Sigmoid colon (tissue), 7 donors: ENCODE data around the gene PTPN11. TPM values are rescaled to one million over a fixed set of nuclear protein-coding genes. Genes with fewer than 3 reads are reported as not detected.

Experiments used
- DNase-seq: peaks from one replicate; pipeline ENCODE4 v3.0.0-alpha.2; 2019
- H3K27ac ChIP-seq, 4 donors: fragments of 200-600 bp; sonication (generic); one replicate each; pipeline ENCODE4 v1.5.1; 2016 to 2019; ENCODE audit warnings: mild to moderate bottlenecking in 1 of 4
- H3K27me3 ChIP-seq, 3 donors: fragments of 200-600 bp; sonication (generic); one replicate each; pipeline ENCODE4 v1.5.1; 2019; ENCODE audit warnings: mild to moderate bottlenecking in 1 of 3
- H3K36me3 ChIP-seq, 4 donors: fragments of 200-600 bp; sonication (generic); one replicate each; pipeline ENCODE4 v1.5.1; 2016 to 2019
- H3K4me1 ChIP-seq, 4 donors: fragments of 200-600 bp; sonication (generic); one replicate each; pipeline ENCODE4 v1.5.1; 2017 to 2019
- H3K4me3 ChIP-seq, 4 donors: fragments of 200-600 bp; sonication (generic); one replicate each; pipeline ENCODE4 v1.5.1; 2017 to 2019; ENCODE audit warnings: mild to moderate bottlenecking in 2 of 4, moderate library complexity in 1 of 4
- H3K9me3 ChIP-seq, 4 donors: fragments of 200-600 bp in 3 of 4; sonication (generic) in 3 of 4; one replicate each; pipeline versions ENCODE4 v1.5.1 to v1.6.1; 2013 to 2019
- EP300 ChIP-seq, 4 donors: sonication (generic); formaldehyde crosslinking; IDR thresholded peaks; one replicate each; pipeline ENCODE4 v1.6.1; 2017; ENCODE audit warnings: antibody characterized with exemption in 4 of 4
- POLR2A ChIP-seq, 2 donors: fragments of 450-650 bp; IDR thresholded peaks; one replicate each; pipeline ENCODE4 v1.6.1; 2016; ENCODE audit warnings: antibody characterized with exemption in 2 of 2, mild to moderate bottlenecking in 2 of 2, moderate library complexity in 2 of 2
- POLR2AphosphoS5 ChIP-seq, 4 donors: sonication (generic); formaldehyde crosslinking; IDR thresholded peaks; one replicate each; pipeline ENCODE4 v1.6.1; 2017; ENCODE audit warnings: antibody characterized with exemption in 4 of 4
- WGBS, 2 donors: extraction: QIAGEN DNeasy Blood & Tissue Kit; methylation state at CpG; one replicate each; pipeline ENCODE4 v1.1.7; 2013; 5-methylcytosine and 5-hydroxymethylcytosine counted together
- intact Hi-C: fragments of 100-400 bp; cut with DNase I; formaldehyde crosslinking; loops from one replicate; pipeline ENCODE4 v1.15.1; 2023
- polyA plus RNA-seq, 3 donors: library from polyadenylated mRNA; stranded (reverse); fragments of 200-250 nt; gene quantifications; one replicate each; pipeline ENCODE4 v1.2.3, GENCODE V29; 2013
- total RNA-seq, 4 donors: library from RNA; depleted of rRNA; stranded (reverse); fragments of >200 nt; gene quantifications; one replicate each; pipeline ENCODE4 v1.1.0, GENCODE V29; 2016
- TF ChIP-seq, protein P1 (sequence below), 4 experiments: fragments of 450-650 bp in 3 of 4; fragments of 200-600 bp in 1 of 4; IDR thresholded peaks; one replicate each; pipeline ENCODE4 v1.5.1; 2016 to 2019; ENCODE audit warnings: antibody characterized with exemption in 4 of 4, mild to moderate bottlenecking in 3 of 4, moderate library complexity in 2 of 4
- donor health status: healthy with polysubstance abuse.
- donor health status: Bipolar disorder and iron deficiency.
- donor health status: healthy.

The PTPN11 gene
- total and polyA plus RNA-seq, 7 donors, result 30.3 to 111 (median 81.6) TPM

DNA sequence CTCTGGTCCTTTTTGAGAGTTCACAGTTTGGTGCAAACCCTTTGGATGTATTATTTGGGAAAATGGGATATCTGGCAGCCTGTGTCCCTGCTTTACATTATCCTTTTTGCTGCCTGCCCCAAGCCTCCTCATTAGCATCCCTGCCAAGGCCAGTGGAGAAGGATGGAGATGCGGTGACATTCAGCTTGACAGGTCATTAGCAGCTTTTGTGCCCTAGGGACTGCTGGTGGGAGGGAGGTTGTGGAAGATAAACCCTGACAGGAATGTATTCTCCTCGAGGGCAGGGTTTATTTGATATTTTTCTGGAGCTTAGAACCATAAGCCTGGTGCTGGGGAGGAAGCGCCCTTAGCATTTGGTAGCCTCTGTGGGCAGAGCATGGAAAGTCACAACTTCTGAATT, 49.3 kb downstream of the PTPN11 start:
- no peak overlapping the region for H3K27ac ChIP-seq
- peaks cover 0 to 10% (median 4%) of the 10 kb centered on the region in 4 donors for H3K36me3 ChIP-seq
- intact Hi-C loops, result no loop called here
- TF ChIP-seq POLR2AphosphoS5 (IDR thresholded peaks at IDR 0.05), result no peak
- no peak for TF ChIP-seq POLR2A (IDR thresholded peaks at IDR 0.05)
- no peak for TF ChIP-seq EP300 (IDR thresholded peaks at IDR 0.05)
- TF ChIP-seq, protein P1, sequence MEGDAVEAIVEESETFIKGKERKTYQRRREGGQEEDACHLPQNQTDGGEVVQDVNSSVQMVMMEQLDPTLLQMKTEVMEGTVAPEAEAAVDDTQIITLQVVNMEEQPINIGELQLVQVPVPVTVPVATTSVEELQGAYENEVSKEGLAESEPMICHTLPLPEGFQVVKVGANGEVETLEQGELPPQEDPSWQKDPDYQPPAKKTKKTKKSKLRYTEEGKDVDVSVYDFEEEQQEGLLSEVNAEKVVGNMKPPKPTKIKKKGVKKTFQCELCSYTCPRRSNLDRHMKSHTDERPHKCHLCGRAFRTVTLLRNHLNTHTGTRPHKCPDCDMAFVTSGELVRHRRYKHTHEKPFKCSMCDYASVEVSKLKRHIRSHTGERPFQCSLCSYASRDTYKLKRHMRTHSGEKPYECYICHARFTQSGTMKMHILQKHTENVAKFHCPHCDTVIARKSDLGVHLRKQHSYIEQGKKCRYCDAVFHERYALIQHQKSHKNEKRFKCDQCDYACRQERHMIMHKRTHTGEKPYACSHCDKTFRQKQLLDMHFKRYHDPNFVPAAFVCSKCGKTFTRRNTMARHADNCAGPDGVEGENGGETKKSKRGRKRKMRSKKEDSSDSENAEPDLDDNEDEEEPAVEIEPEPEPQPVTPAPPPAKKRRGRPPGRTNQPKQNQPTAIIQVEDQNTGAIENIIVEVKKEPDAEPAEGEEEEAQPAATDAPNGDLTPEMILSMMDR (IDR thresholded peaks at IDR 0.05), result no peak
- WGBS, 2 donors, result 93 to 95% methylated on average over 3 of the region's 3 CpGs
- peaks cover 0 to 11% (median 0%) of the 10 kb centered on the region in 4 donors for H3K4me1 ChIP-seq
- no peaks in the 10 kb centered on the region for H3K27me3 ChIP-seq
- no peak overlapping the region for H3K4me3 ChIP-seq
- DNase-seq, result no peak
- no peaks in the 10 kb centered on the region for H3K9me3 ChIP-seq

DNA sequence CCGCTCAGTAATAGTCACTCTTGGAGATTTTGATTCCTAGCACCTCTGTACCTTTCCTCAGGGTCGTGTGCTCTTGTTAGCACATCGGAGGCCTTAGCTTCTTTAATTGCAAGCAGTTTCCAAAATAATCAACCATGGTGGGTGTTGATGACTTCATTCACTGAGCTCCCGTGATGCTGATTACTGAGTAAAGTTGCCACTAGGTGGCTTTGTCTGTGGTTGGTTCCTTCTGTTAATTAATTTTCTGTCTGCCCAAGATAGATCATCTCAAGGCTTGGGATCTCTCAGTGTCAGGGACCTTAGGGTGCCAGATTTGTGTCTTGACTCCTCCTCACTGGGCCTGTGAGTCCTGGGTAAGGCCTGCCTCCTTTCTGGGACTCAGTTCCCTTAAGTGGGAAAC, 54.3 kb downstream of the PTPN11 start:
- intact Hi-C loops, result no loop called here
- Histone ChIP-seq H3K4me1 (peaks cover 0 to 11% (median 0%) of the 10 kb centered on the region in 4 donors), H3K4me3 (no peak overlapping the region), H3K36me3 (peaks cover 7 to 57% (median 35%) of the 10 kb centered on the region in 4 donors), H3K27ac (no peak overlapping the region), H3K9me3 (no peaks in the 10 kb centered on the region), H3K27me3 (no peaks in the 10 kb centered on the region)
- 87 to 89% methylated on average over 4 of the region's 4 CpGs for WGBS, 2 donors
- no peak for DNase-seq
- TF ChIP-seq EP300 (IDR thresholded peaks at IDR 0.05) (no peak), POLR2AphosphoS5 (IDR thresholded peaks at IDR 0.05) (no peak), POLR2A (IDR thresholded peaks at IDR 0.05) (no peak)
- TF ChIP-seq, protein P1 (IDR thresholded peaks at IDR 0.05), result no peak

DNA sequence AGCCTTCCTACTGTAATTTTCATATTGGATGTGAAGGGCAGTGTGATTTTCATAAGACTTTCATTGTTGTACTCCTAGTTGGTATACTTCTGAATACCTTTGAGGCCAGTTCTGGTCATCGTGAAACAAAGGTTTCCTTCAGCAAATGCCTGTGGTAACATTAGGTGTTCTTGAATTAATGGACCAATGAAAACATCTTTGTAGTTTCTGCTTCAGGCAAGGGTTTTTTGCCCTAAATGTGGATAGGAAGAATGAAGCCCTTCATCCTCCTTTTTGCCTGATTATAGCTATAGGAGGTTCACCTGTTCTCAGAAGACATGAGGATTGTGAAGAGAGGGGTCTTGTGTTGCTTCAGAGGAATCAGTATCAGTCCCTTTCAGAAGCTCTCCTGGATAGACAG, 60.7 kb downstream of the PTPN11 start:
- no peaks in the 10 kb centered on the region for H3K4me1 ChIP-seq
- H3K27ac ChIP-seq, result no peak overlapping the region
- no peaks in the 10 kb centered on the region for H3K9me3 ChIP-seq
- peaks cover 16 to 94% (median 44%) of the 10 kb centered on the region in 4 donors for H3K36me3 ChIP-seq
- no peak overlapping the region for H3K4me3 ChIP-seq
- 96 to 99% methylated on average over 1 of the region's 1 CpG for WGBS, 2 donors
- TF ChIP-seq POLR2AphosphoS5 (IDR thresholded peaks at IDR 0.05) (no peak), EP300 (IDR thresholded peaks at IDR 0.05) (no peak), POLR2A (IDR thresholded peaks at IDR 0.05) (no peak)
- TF ChIP-seq, protein P1 (IDR thresholded peaks at IDR 0.05), result no peak
- no peak for DNase-seq
- intact Hi-C loops, result no loop called here
- no peaks in the 10 kb centered on the region for H3K27me3 ChIP-seq

DNA sequence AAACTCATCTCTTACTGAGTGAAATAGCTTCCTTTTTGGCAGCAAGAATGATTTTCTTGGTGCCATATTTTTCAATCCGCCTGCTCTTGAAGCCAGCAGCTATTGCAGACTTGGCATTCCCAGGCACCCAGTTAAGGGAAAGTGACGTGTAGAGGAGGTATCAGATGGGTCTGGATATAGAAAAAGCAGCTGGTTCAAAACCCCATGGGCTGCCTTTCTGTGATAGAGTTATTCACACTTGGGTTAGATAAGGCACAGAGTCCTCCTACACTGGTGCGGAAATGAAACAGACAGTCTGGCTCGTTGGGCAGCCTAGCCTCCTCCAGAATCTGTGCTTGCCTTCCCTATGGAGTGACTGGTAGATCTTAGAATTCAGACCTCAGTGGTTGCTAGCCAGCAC, 62.2 kb downstream of the PTPN11 start:
- TF ChIP-seq POLR2AphosphoS5 (IDR thresholded peaks at IDR 0.05) (no peak), EP300 (IDR thresholded peaks at IDR 0.05) (no peak), POLR2A (IDR thresholded peaks at IDR 0.05) (no peak)
- TF ChIP-seq, protein P1 (IDR thresholded peaks at IDR 0.05), result no peak
- H3K9me3 ChIP-seq, result no peaks in the 10 kb centered on the region
- no peak overlapping the region for H3K27ac ChIP-seq
- WGBS, 2 donors, result 95 to 96% methylated on average over 4 of the region's 4 CpGs
- intact Hi-C loops, result no loop called here
- no peaks in the 10 kb centered on the region for H3K27me3 ChIP-seq
- no peaks in the 10 kb centered on the region for H3K4me1 ChIP-seq
- peaks cover 10 to 81% (median 35%) of the 10 kb centered on the region in 4 donors for H3K36me3 ChIP-seq
- DNase-seq, result no peak
- no peak overlapping the region for H3K4me3 ChIP-seq

DNA sequence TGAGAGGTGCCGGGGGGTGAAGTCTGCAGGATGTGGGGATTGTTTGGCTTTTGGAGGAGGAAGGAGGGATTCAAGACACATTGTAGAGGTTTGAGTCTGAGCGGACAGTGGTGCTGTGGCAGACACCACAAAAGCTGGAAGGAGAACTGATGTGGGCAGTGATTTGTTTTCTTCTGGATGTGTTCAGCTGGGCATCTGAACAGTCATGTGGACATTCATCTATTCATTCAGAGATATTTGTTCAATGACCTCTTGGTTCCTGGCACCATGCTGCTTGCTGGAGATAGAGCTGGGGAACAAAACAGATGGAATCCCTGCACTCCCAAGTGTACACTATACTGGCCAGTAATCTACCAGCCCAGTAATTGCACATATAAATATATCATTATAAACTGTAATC, 64.0 kb downstream of the PTPN11 start:
- no peaks in the 10 kb centered on the region for H3K4me1 ChIP-seq
- no peak overlapping the region for H3K4me3 ChIP-seq
- peaks cover 14 to 81% (median 37%) of the 10 kb centered on the region in 4 donors for H3K36me3 ChIP-seq
- intact Hi-C loops, result no loop called here
- H3K9me3 ChIP-seq, result no peaks in the 10 kb centered on the region
- H3K27me3 ChIP-seq, result no peaks in the 10 kb centered on the region
- TF ChIP-seq, protein P1 (IDR thresholded peaks at IDR 0.05), result no peak
- TF ChIP-seq POLR2A (IDR thresholded peaks at IDR 0.05), result no peak
- TF ChIP-seq EP300 (IDR thresholded peaks at IDR 0.05), result no peak
- TF ChIP-seq POLR2AphosphoS5 (IDR thresholded peaks at IDR 0.05), result no peak
- no peak overlapping the region for H3K27ac ChIP-seq
- 96 to 98% methylated on average over 2 of the region's 2 CpGs for WGBS, 2 donors
- DNase-seq, result no peak
